ENCODE data around the gene SLC2A11.

Gene SLC2A11

GRCh38 chr22:23832226-23833016, 25.3 kb upstream of the SLC2A11 start:
- no peak for DNase-seq (ENCODE audit: low read depth)

GRCh38 chr22:23833017-23833751, 24.5 kb upstream of the SLC2A11 start:
- DNase-seq (ENCODE audit: low read depth), result no peak

- DNase-seq (ENCODE audit: low read depth), result no peak
Measured at GRCh38 chr22:23833911-23834317, 23.8 kb upstream of the SLC2A11 start.

- DNase-seq (ENCODE audit: low read depth), result no peak
Measured at GRCh38 chr22:23834406-23834792, 23.3 kb upstream of the SLC2A11 start.

- no peak for DNase-seq (ENCODE audit: low read depth)
Measured at GRCh38 chr22:23834793-23835483, 22.7 kb upstream of the SLC2A11 start.

- DNase-seq (ENCODE audit: low read depth), result no peak
Measured at GRCh38 chr22:23835484-23836144, 22.1 kb upstream of the SLC2A11 start.

GRCh38 chr22:23836281-23836680, 21.4 kb upstream of the SLC2A11 start:
- no peak for DNase-seq (ENCODE audit: low read depth)

GRCh38 chr22:23836692-23837495, 20.8 kb upstream of the SLC2A11 start:
- no peak for DNase-seq (ENCODE audit: low read depth)

- DNase-seq (ENCODE audit: low read depth), result no peak
Measured at GRCh38 chr22:23837496-23837859, 20.2 kb upstream of the SLC2A11 start.

- no peak for DNase-seq (ENCODE audit: low read depth)
Measured at GRCh38 chr22:23837911-23838680, 19.6 kb upstream of the SLC2A11 start.

GRCh38 chr22:23838681-23839468, 18.8 kb upstream of the SLC2A11 start, which contains the start of gene DERL3:
Gene DERL3, minus strand, starts transcription at chr22:23839006. Its CDS starts 19 bp downstream, at chr22:23838987.
- DNase-seq (ENCODE audit: low read depth), result peak; percentile 99

GRCh38 chr22:23840026-23840425, 17.6 kb upstream of the SLC2A11 start:
- no peak for DNase-seq (ENCODE audit: low read depth)

- DNase-seq (ENCODE audit: low read depth), result no peak
Measured at GRCh38 chr22:23841292-23841691, 16.4 kb upstream of the SLC2A11 start.

- no peak for DNase-seq (ENCODE audit: low read depth)
Measured at GRCh38 chr22:23841736-23842445, 15.8 kb upstream of the SLC2A11 start.

GRCh38 chr22:23842599-23842998, 15.1 kb upstream of the SLC2A11 start:
- no peak for DNase-seq (ENCODE audit: low read depth)

- DNase-seq (ENCODE audit: low read depth), result no peak
Measured at GRCh38 chr22:23844739-23845202, 12.9 kb upstream of the SLC2A11 start.

- no peak for DNase-seq (ENCODE audit: low read depth)
Measured at GRCh38 chr22:23845265-23846080, 12.2 kb upstream of the SLC2A11 start.

GRCh38 chr22:23846081-23846469, 11.6 kb upstream of the SLC2A11 start:
- no peak for DNase-seq (ENCODE audit: low read depth)
